ENCODE measurements around the gene SLC44A4.
"Not testable (repeated sequence)": the region's sequence is repeated elsewhere in the genome, so short reads cannot be mapped to it uniquely, and the experiment has no call there.

The SLC44A4 gene

GRCh38 chr6:31851980-31852718 is 26.6 kb downstream of the SLC44A4 start:
- not testable (repeated sequence) for FAIRE-seq

GRCh38 chr6:31851485-31851832 is 27.3 kb downstream of the SLC44A4 start:
- no peak for FAIRE-seq

- no peak for FAIRE-seq
Measured at GRCh38 chr6:31850765-31851484, 27.9 kb downstream of the SLC44A4 start.

- no peak for FAIRE-seq
Measured at GRCh38 chr6:31847276-31847978, 31.4 kb downstream of the SLC44A4 start.

- no peak for FAIRE-seq
Measured at GRCh38 chr6:31844507-31844906, 34.3 kb downstream of the SLC44A4 start.

GRCh38 chr6:31842053-31842452 is 36.7 kb downstream of the SLC44A4 start:
- no peak for FAIRE-seq

GRCh38 chr6:31839779-31840126 is 39.0 kb downstream of the SLC44A4 start:
- not testable (repeated sequence) for FAIRE-seq

- no peak for FAIRE-seq
Measured at GRCh38 chr6:31838968-31839367, 39.8 kb downstream of the SLC44A4 start.

- not testable (repeated sequence) for FAIRE-seq
Measured at GRCh38 chr6:31838114-31838553, 40.7 kb downstream of the SLC44A4 start.

- FAIRE-seq = no peak
Measured at GRCh38 chr6:31837369-31838113, 41.3 kb downstream of the SLC44A4 start.

- FAIRE-seq = no peak
Measured at GRCh38 chr6:31836474-31837368, 42.1 kb downstream of the SLC44A4 start.

GRCh38 chr6:31836047-31836473 is 42.7 kb downstream of the SLC44A4 start:
- no peak for FAIRE-seq

GRCh38 chr6:31834367-31835250 is 44.2 kb downstream of the SLC44A4 start:
- peak; percentile 60 for FAIRE-seq

- no peak for FAIRE-seq
Measured at GRCh38 chr6:31831350-31832215, 47.2 kb downstream of the SLC44A4 start.

GRCh38 chr6:31830886-31831335 is 47.9 kb downstream of the SLC44A4 start:
- no peak for FAIRE-seq

- peak; percentile 80 for FAIRE-seq
Measured at GRCh38 chr6:31829633-31830283, 49.0 kb downstream of the SLC44A4 start.

- FAIRE-seq = peak; percentile 97
Measured at GRCh38 chr6:31827286-31828079, 51.3 kb downstream of the SLC44A4 start, which contains the start of gene HSPA1B. Gene HSPA1B, plus strand, starts transcription at chr6:31827738. Its CDS starts 213 bp downstream, at chr6:31827951.

GRCh38 chr6:31826793-31827285 is 52.0 kb downstream of the SLC44A4 start:
- no peak for FAIRE-seq

Measured in A204.1 (cell line).